ENCODE data around the gene MOGAT3.

Gene MOGAT3

GRCh38 chr7:101163279-101164070 is 37.4 kb downstream of the MOGAT3 start:
- Histone ChIP-seq H3K4me3 (ENCODE audit: low read depth, low read length) (peak overlapping the region; percentile 24), H3K36me3 (replicated peaks) (peaks cover 16% of the 10 kb centered on the region), H3K27ac (no peak overlapping the region), H3K27me3 (replicated peaks) (peaks cover 29% of the 10 kb centered on the region)
- no peak for TF ChIP-seq CTCF (IDR thresholded peaks at IDR 0.05; ENCODE audit: low read depth, low read length, missing control alignments)
- in situ Hi-C loops (cut with HindIII; ENCODE audit: low pct_ligation_motif_present, low sequenced_read_pairs), result loop anchor here (25.0 kb wide), 1 partner anchor 124 kb away; no protein-coding TSS in a partner anchor
- no peak for DNase-seq

GRCh38 chr7:101162551-101163278 is 38.1 kb downstream of the MOGAT3 start:
- no peak for DNase-seq

GRCh38 chr7:101161692-101162471 is 39.0 kb downstream of the MOGAT3 start:
- DNase-seq, result no peak
- Histone ChIP-seq H3K27ac (no peak overlapping the region), H3K4me3 (ENCODE audit: low read depth, low read length) (no peak overlapping the region), H3K27me3 (replicated peaks) (peaks cover 21% of the 10 kb centered on the region), H3K36me3 (replicated peaks) (peaks cover 25% of the 10 kb centered on the region)
- in situ Hi-C loops (cut with HindIII; ENCODE audit: low pct_ligation_motif_present, low sequenced_read_pairs), result loop anchor here (25.0 kb wide), 1 partner anchor 125 kb away; no protein-coding TSS in a partner anchor
- no peak for TF ChIP-seq CTCF (IDR thresholded peaks at IDR 0.05; ENCODE audit: low read depth, low read length, missing control alignments)

More at GRCh38 chr7:101162551-101163278, 38.1 kb downstream of the MOGAT3 start:
- in situ Hi-C loops (cut with HindIII; ENCODE audit: low pct_ligation_motif_present, low sequenced_read_pairs), result loop anchor here (25.0 kb wide), 1 partner anchor 125 kb away; no protein-coding TSS in a partner anchor
- no peak overlapping the region for H3K4me3 ChIP-seq (ENCODE audit: low read depth, low read length)
- no peak overlapping the region for H3K27ac ChIP-seq
- TF ChIP-seq CTCF (IDR thresholded peaks at IDR 0.05; ENCODE audit: low read depth, low read length, missing control alignments), result no peak
- peaks cover 29% of the 10 kb centered on the region for H3K27me3 ChIP-seq (replicated peaks)
- peaks cover 20% of the 10 kb centered on the region for H3K36me3 ChIP-seq (replicated peaks)

GRCh38 chr7:101160910-101161309 is 39.9 kb downstream of the MOGAT3 start:
- H3K4me3 ChIP-seq (ENCODE audit: low read depth, low read length), result no peak overlapping the region
- H3K27ac ChIP-seq, result no peak overlapping the region
- in situ Hi-C loops (cut with HindIII; ENCODE audit: low pct_ligation_motif_present, low sequenced_read_pairs), result loop anchor here (25.0 kb wide), 1 partner anchor 126 kb away; no protein-coding TSS in a partner anchor
- DNase-seq, result no peak
- no peak for TF ChIP-seq CTCF (IDR thresholded peaks at IDR 0.05; ENCODE audit: low read depth, low read length, missing control alignments)
- H3K27me3 ChIP-seq (replicated peaks), result peaks cover 18% of the 10 kb centered on the region
- peaks cover 26% of the 10 kb centered on the region for H3K36me3 ChIP-seq (replicated peaks)

All from brain microvascular endothelial cell (primary cell).